H1 (cell line): ENCODE data around the gene OPHN1. TPM values are rescaled to one million over a fixed set of nuclear protein-coding genes. Genes with fewer than 3 reads are reported as not detected.

ENCODE experiments used
- CTCF ChIA-PET: fragments of 300-600 bp; sonication (Branson Sonifier 250); formaldehyde crosslinking; loops from one replicate; lab custom pipeline; 2021; ENCODE audit not compliant: partially characterized antibody; lab: Charles Lee
- POLR2A ChIA-PET: fragments of 300-600 bp; sonication (Branson Sonifier 250); formaldehyde crosslinking; loops from one replicate; lab custom pipeline; 2021; ENCODE audit warnings: inconsistent platforms; ENCODE audit not compliant: partially characterized antibody; lab: Charles Lee
- DNase-seq, 2 experiments: peaks; one replicate each; pipeline versions ENCODE4 v3.0.0 to v3.0.0-alpha.2; 2010 to 2022; ENCODE audit warnings: low spot score in 2 of 2, low read depth in 1 of 2, mixed read lengths in 1 of 2
- FAIRE-seq: peaks from 2 replicates; lab custom pipeline; 2011; peaks lifted over from hg19 to GRCh38; lab: Jason Lieb, UNC
- H2AFZ ChIP-seq: 2 replicates; pipeline ENCODE4 v1.8.1; 2012; ENCODE audit warnings: low read length, inconsistent platforms
- H2AK5ac ChIP-seq: 2 replicates; pipeline ENCODE4 v1.6.1; 2013; ENCODE audit warnings: low read depth, low read length
- H2BK120ac ChIP-seq: replicated peaks from 2 replicates; pipeline ENCODE3; 2013; ENCODE audit warnings: low read depth, low read length, inconsistent platforms
- H2BK12ac ChIP-seq: 2 replicates; pipeline ENCODE4 v1.6.1; 2013; ENCODE audit warnings: low read depth, low read length
- H2BK15ac ChIP-seq: 2 replicates; pipeline ENCODE4 v1.6.1; 2013; ENCODE audit warnings: low read length
- H2BK20ac ChIP-seq: 2 replicates; pipeline ENCODE4 v1.6.1; 2013; ENCODE audit warnings: low read length
- H2BK5ac ChIP-seq: 2 replicates; pipeline ENCODE4 v1.6.1; 2013; ENCODE audit warnings: low read depth, low read length
- H3K14ac ChIP-seq: 2 replicates; pipeline ENCODE4 v1.6.1; 2013; ENCODE audit warnings: inconsistent platforms; ENCODE audit not compliant: insufficient read length
- H3K18ac ChIP-seq: 2 replicates; pipeline ENCODE4 v1.6.1; 2013; ENCODE audit warnings: low read length; ENCODE audit errors: extremely low read depth
- H3K23ac ChIP-seq: 2 replicates; pipeline ENCODE4 v1.6.1; 2013; ENCODE audit warnings: inconsistent platforms; ENCODE audit not compliant: insufficient read length
- H3K23me2 ChIP-seq: 2 replicates; pipeline ENCODE4 v1.6.1; 2013; ENCODE audit warnings: low read depth, low read length
- H3K27ac ChIP-seq: 2 replicates; pipeline ENCODE4 v1.6.1; 2011; ENCODE audit warnings: low read depth, low read length, inconsistent platforms
- H3K27me3 ChIP-seq, 4 experiments: replicated peaks in 1 of 4; 1 replicate in 1 of 4; 2 replicates in 3 of 4; pipeline versions ENCODE4 v1.6.1 to v1.8.1; 2011 to 2013; ENCODE audit warnings: low read length in 3 of 4, mild to moderate bottlenecking in 3 of 4, inconsistent platforms in 2 of 4, mixed read lengths in 2 of 4, moderate library complexity in 1 of 4; ENCODE audit not compliant: control insufficient read depth in 3 of 4, insufficient read depth in 3 of 4; ENCODE audit errors: extremely low read depth in 1 of 4
- H3K36me3 ChIP-seq, 4 experiments: 2 replicates each; pipeline versions ENCODE4 v1.6.1 to v1.8.1; 2011 to 2013; ENCODE audit warnings: mild to moderate bottlenecking in 4 of 4, low read length in 3 of 4, moderate library complexity in 2 of 4, control low read depth in 1 of 4, inconsistent platforms in 1 of 4; ENCODE audit not compliant: insufficient read depth in 4 of 4, control insufficient read depth in 2 of 4
- H3K4ac ChIP-seq: replicated peaks from 2 replicates; pipeline ENCODE3; 2013; ENCODE audit warnings: low read length, low read depth, mixed read lengths, inconsistent platforms; ENCODE audit not compliant: insufficient read length
- H3K4me1 ChIP-seq, 4 experiments: replicated peaks in 1 of 4; 1 replicate in 1 of 4; 2 replicates in 3 of 4; pipeline versions ENCODE4 v1.6.1 to v1.8.1; 2011 to 2013; ENCODE audit warnings: low read length in 3 of 4, inconsistent platforms in 2 of 4, mixed read lengths in 1 of 4; ENCODE audit not compliant: insufficient read depth in 4 of 4, control insufficient read depth in 3 of 4
- H3K4me2 ChIP-seq, 2 experiments: 2 replicates each; pipeline versions ENCODE4 v1.6.1 to v1.8.1; 2011 to 2013; ENCODE audit warnings: low read depth in 2 of 2, low read length in 2 of 2, control low read depth in 1 of 2, inconsistent platforms in 1 of 2, mild to moderate bottlenecking in 1 of 2; ENCODE audit not compliant: insufficient read depth in 1 of 2
- H3K4me3 ChIP-seq, 4 experiments: fragments of 200-600, 300-600 bp in 1 of 4; sonication (generic), shearing (Covaris generic), sonication (Bioruptor Twin) in 1 of 4; 2 replicates each; pipeline versions ENCODE4 v1.5.1 to v1.8.1; 2011 to 2016; ENCODE audit warnings: low read length in 4 of 4, low read depth in 3 of 4, control low read depth in 2 of 4, inconsistent platforms in 2 of 4, mild to moderate bottlenecking in 2 of 4, mixed read lengths in 1 of 4, moderate library complexity in 1 of 4; ENCODE audit not compliant: insufficient read depth in 2 of 4; ENCODE audit errors: extremely low read depth in 1 of 4
- H3K56ac ChIP-seq: replicated peaks from 2 replicates; pipeline ENCODE3; 2013; ENCODE audit warnings: low read depth, mild to moderate bottlenecking, mixed read lengths, low read length, inconsistent platforms; ENCODE audit not compliant: insufficient read length
- H3K79me1 ChIP-seq: 2 replicates; pipeline ENCODE4 v1.6.1; 2013; ENCODE audit warnings: low read depth, low read length, control low read depth
- H3K79me2 ChIP-seq, 2 experiments: 2 replicates each; pipeline versions ENCODE4 v1.6.1 to v1.8.1; 2012 to 2013; ENCODE audit warnings: low read length in 2 of 2, mild to moderate bottlenecking in 2 of 2, inconsistent platforms in 1 of 2; ENCODE audit not compliant: insufficient read depth in 2 of 2, control insufficient read depth in 1 of 2
- H3K9ac ChIP-seq, 4 experiments: replicated peaks in 1 of 4; 1 replicate in 1 of 4; 2 replicates in 3 of 4; pipeline versions ENCODE4 v1.6.1 to v1.8.1; 2011 to 2013; ENCODE audit warnings: low read depth in 3 of 4, low read length in 3 of 4, control low read depth in 2 of 4, mild to moderate bottlenecking in 2 of 4, moderate library complexity in 2 of 4, inconsistent platforms in 1 of 4; ENCODE audit errors: extremely low read depth in 1 of 4
- H3K9me3 ChIP-seq, 2 experiments: 2 replicates each; pipeline versions ENCODE4 v1.6.1 to v1.8.1; 2012 to 2013; ENCODE audit warnings: mild to moderate bottlenecking in 2 of 2, moderate library complexity in 2 of 2, control low read depth in 1 of 2, inconsistent platforms in 1 of 2, low read depth in 1 of 2, low read length in 1 of 2, mixed read lengths in 1 of 2; ENCODE audit not compliant: insufficient read depth in 2 of 2
- H4K20me1 ChIP-seq, 2 experiments: replicated peaks in 1 of 2; 2 replicates each; pipeline versions ENCODE3 to v1.8.1; 2011 to 2013; ENCODE audit warnings: inconsistent platforms in 2 of 2, low read length in 2 of 2, mild to moderate bottlenecking in 1 of 2; ENCODE audit not compliant: insufficient read depth in 2 of 2, control insufficient read depth in 1 of 2
- H4K5ac ChIP-seq: 2 replicates; pipeline ENCODE4 v1.6.1; 2013; ENCODE audit warnings: low read length, low read depth, mixed read lengths, inconsistent platforms; ENCODE audit not compliant: insufficient read length
- H4K8ac ChIP-seq: 2 replicates; pipeline ENCODE4 v1.8.0; 2013; ENCODE audit warnings: mild to moderate bottlenecking, moderate library complexity, low read length, inconsistent platforms; ENCODE audit not compliant: insufficient read depth; ENCODE audit errors: extremely low read depth
- H4K91ac ChIP-seq: replicated peaks from 2 replicates; pipeline ENCODE3; 2013; ENCODE audit warnings: low read length, mixed read lengths, inconsistent platforms; ENCODE audit not compliant: insufficient read length
- BCL11A ChIP-seq, 2 experiments: IDR thresholded peaks; one replicate each; pipeline ENCODE4 v1.6.1; 2011; ENCODE audit warnings: low read depth in 2 of 2, low read length in 2 of 2, mild to moderate bottlenecking in 2 of 2
- BRCA1 ChIP-seq: IDR thresholded peaks from 2 replicates; pipeline ENCODE4 v1.6.1; 2012; ENCODE audit warnings: low read depth, low read length, improper control_type of control experiment
- EP300 ChIP-seq, 2 experiments: IDR thresholded peaks; 1 replicate in 1 of 2; 2 replicates in 1 of 2; pipeline ENCODE4 v1.6.1; 2011 to 2012; ENCODE audit warnings: low read depth in 2 of 2, low read length in 2 of 2, mild to moderate bottlenecking in 2 of 2, borderline replicate concordance in 1 of 2, inconsistent platforms in 1 of 2, moderate library complexity in 1 of 2
- EZH2 ChIP-seq: fragments of 200-600 bp; sonication (generic); IDR thresholded peaks from 2 replicates; pipeline ENCODE4 v1.7.1; 2012; ENCODE audit warnings: low read depth, mild to moderate bottlenecking, moderate library complexity, low read length, inconsistent platforms; ENCODE audit not compliant: severe bottlenecking
- KDM1A ChIP-seq: fragments of 200-600, 300-600 bp; sonication (generic); IDR thresholded peaks from 2 replicates; pipeline ENCODE4 v1.7.1; 2016; ENCODE audit warnings: mild to moderate bottlenecking, low read length, borderline replicate concordance
- MAFK ChIP-seq: IDR thresholded peaks from 2 replicates; pipeline ENCODE4 v1.6.1; 2012; ENCODE audit warnings: low read depth, mild to moderate bottlenecking, improper control_type of control experiment, low read length
- MAX ChIP-seq: IDR thresholded peaks from 2 replicates; pipeline ENCODE4 v1.6.1; 2012; ENCODE audit warnings: inconsistent platforms
- NRF1 ChIP-seq: IDR thresholded peaks from 2 replicates; pipeline ENCODE4 v1.6.1; 2011; ENCODE audit warnings: mild to moderate bottlenecking, low read depth, low read length, improper control_type of control experiment
- SIRT6 ChIP-seq: IDR thresholded peaks from one replicate; pipeline ENCODE4 v1.7.1; 2012; ENCODE audit warnings: low read length, inconsistent platforms
- SP1 ChIP-seq: IDR thresholded peaks from 2 replicates; pipeline ENCODE4 v1.6.1; 2011; ENCODE audit warnings: low read depth, low read length
- SRF ChIP-seq: IDR thresholded peaks from 2 replicates; pipeline ENCODE4 v1.6.1; 2011; ENCODE audit warnings: mild to moderate bottlenecking, low read depth, low read length, moderate library complexity
- SUZ12 ChIP-seq: fragments of 200-600 bp; sonication (generic); IDR thresholded peaks from 2 replicates; pipeline ENCODE4 v1.6.1; 2012; ENCODE audit warnings: mild to moderate bottlenecking, inconsistent platforms, low read length, moderate library complexity, mixed read lengths
- TCF12 ChIP-seq: IDR thresholded peaks from 2 replicates; pipeline ENCODE4 v1.6.1; 2011; ENCODE audit warnings: low read depth, mild to moderate bottlenecking, low read length
- WGBS, 2 experiments: shearing (Covaris generic) in 1 of 2; methylation state at CpG; one replicate each; pipeline versions ENCODE4 v1.1.6 to v1.1.7; 2013 to 2015; ENCODE audit warnings: low lambda C conversion rate in 2 of 2, mixed read lengths in 2 of 2, inconsistent platforms in 1 of 2, low coverage in 1 of 2, missing lambda C conversion rate in 1 of 2; ENCODE audit not compliant: insufficient replicate concordance in 2 of 2, insufficient coverage in 1 of 2, insufficient read length in 1 of 2; ENCODE audit errors: extremely low coverage in 1 of 2, missing lambda C conversion rate in 1 of 2; 5-methylcytosine and 5-hydroxymethylcytosine counted together
- polyA plus RNA-seq, 7 experiments: library from polyadenylated mRNA; depleted of rRNA in 3 of 7; stranded (reverse) in 5 of 7; unstranded in 2 of 7; fragments of >200 nt in 5 of 7; fragments of 200-250 nt in 2 of 7; gene quantifications; 1 replicate in 5 of 7; 2 replicates in 1 of 7; 4 replicates in 1 of 7; pipeline versions ENCODE4 v1.2.1 to v1.2.3, GENCODE V29; 2011 to 2013; ENCODE audit warnings: missing spikeins in 2 of 7, mixed read lengths in 2 of 7
- total RNA-seq: library from RNA; stranded (reverse); fragmentation: NEBNext Ultra II Directional; extraction: Animal tissue kit (Norgen Biotek cat#: 25700); gene quantifications from 2 replicates; pipeline ENCODE4 v1.2.1, GENCODE V29; 2021
- TF ChIP-seq, protein P1 (sequence below): IDR thresholded peaks from 2 replicates; pipeline ENCODE4 v1.6.1; 2011; ENCODE audit warnings: low read length, improper control_type of control experiment

OPHN1 gene
- total and polyA plus RNA-seq, 2 of the 8 experiments (the other 6 are each of a cell fraction or from before 2014, with no cell fraction given), result 1.2 to 3.5 TPM

DNA sequence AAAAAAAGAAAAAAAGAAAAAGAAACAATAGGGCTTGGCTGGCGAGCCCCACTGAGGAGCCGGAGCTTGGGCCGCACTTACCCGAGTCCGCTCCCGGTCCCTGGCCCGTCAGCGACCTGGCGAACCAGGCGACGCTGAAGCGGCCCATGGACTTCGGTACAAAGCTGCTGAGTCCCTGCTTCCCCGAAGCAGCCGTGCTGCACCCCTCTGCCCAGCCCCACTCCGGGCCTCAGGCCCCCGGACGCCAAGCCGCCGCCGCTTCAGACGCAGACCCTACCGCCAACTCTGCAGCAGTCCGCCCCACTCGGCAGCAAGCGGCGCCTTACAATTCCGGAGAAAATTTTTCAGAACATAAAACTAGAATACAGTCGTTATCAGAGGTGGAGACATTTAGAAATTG is 300.5 kb downstream of the OPHN1 start:
- POLR2A ChIA-PET, result no interaction called here
- DNase-seq, result no peak

More for the DNA sequence above, 300.5 kb downstream of the OPHN1 start:
- H2AK5ac ChIP-seq, result no peak overlapping the region
- CTCF ChIA-PET, result interaction anchor here (1.3 kb wide), 1 partner anchor 114 kb away, joined by 4 read pairs; no protein-coding TSS in a partner anchor
- no peak overlapping the region for H3K18ac ChIP-seq
- H3K9me3 ChIP-seq, result no peaks in the 10 kb centered on the region; a peak in 1 of 4 replicates
- no peak overlapping the region for H2BK120ac ChIP-seq
- no peak for FAIRE-seq
- H4K20me1 ChIP-seq, result no peaks in the 10 kb centered on the region
- H2AFZ ChIP-seq, result no peak overlapping the region
- H4K5ac ChIP-seq, result no peak overlapping the region
- H3K4ac ChIP-seq, result no peak overlapping the region
- H2BK15ac ChIP-seq, result no peak overlapping the region
- H2BK5ac ChIP-seq, result no peak overlapping the region
- TF ChIP-seq SIRT6 (no peak), NRF1 (no peak), BCL11A (IDR thresholded peaks at IDR 0.05; ENCODE audit: low read depth in 2 of 2, low read length in 2 of 2) (no peak), BRCA1 (no peak), TCF12 (no peak), EZH2 (no peak), SRF (no peak), SP1 (no peak), SUZ12 (no peak), MAX (no peak), KDM1A (no peak), EP300 (IDR thresholded peaks at IDR 0.05; ENCODE audit: borderline replicate concordance in 1 of 2, low read depth in 2 of 2, low read length in 2 of 2) (no peak), MAFK (no peak)
- TF ChIP-seq, protein P1, sequence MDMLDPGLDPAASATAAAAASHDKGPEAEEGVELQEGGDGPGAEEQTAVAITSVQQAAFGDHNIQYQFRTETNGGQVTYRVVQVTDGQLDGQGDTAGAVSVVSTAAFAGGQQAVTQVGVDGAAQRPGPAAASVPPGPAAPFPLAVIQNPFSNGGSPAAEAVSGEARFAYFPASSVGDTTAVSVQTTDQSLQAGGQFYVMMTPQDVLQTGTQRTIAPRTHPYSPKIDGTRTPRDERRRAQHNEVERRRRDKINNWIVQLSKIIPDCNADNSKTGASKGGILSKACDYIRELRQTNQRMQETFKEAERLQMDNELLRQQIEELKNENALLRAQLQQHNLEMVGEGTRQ, result no peak
- H3K4me2 ChIP-seq, result no peak overlapping the region
- H3K4me1 ChIP-seq, result no peaks in the 10 kb centered on the region
- no peak overlapping the region for H3K4me3 ChIP-seq
- no peaks in the 10 kb centered on the region for H3K36me3 ChIP-seq
- H2BK20ac ChIP-seq, result no peak overlapping the region
- no peaks in the 10 kb centered on the region for H3K23me2 ChIP-seq
- no peak overlapping the region for H3K14ac ChIP-seq
- H3K9ac ChIP-seq, result no peak overlapping the region
- no peaks in the 10 kb centered on the region for H3K79me2 ChIP-seq
- H2BK12ac ChIP-seq, result no peak overlapping the region
- no peaks in the 10 kb centered on the region for H3K27me3 ChIP-seq
- H3K56ac ChIP-seq, result no peak overlapping the region
- 95% methylated on average over 23 of the region's 29 CpGs; no CpG with 5 or more reads in 1 of the 2 experiments for WGBS, 2 experiments
- no peak overlapping the region for H3K27ac ChIP-seq
- no peak overlapping the region for H4K8ac ChIP-seq
- no peaks in the 10 kb centered on the region for H3K79me1 ChIP-seq
- H3K23ac ChIP-seq, result no peak overlapping the region
- no peak overlapping the region for H4K91ac ChIP-seq
